Adrenal gland (tissue), 5 donors: ENCODE measurements around the gene RSF1.

ENCODE experiments used
- POLR2A ChIP-seq, 2 donors: fragments of 450-650 bp; IDR thresholded peaks; one replicate each; pipeline ENCODE4 v1.6.1; 2017; ENCODE audit warnings: antibody characterized with exemption in 2 of 2, mild to moderate bottlenecking in 2 of 2, moderate library complexity in 1 of 2
- TF ChIP-seq, protein P1 (sequence below), 6 experiments: fragments of 450-650 bp in 4 of 6; fragments of 200-600 bp in 2 of 6; sonication (generic) in 1 of 6; IDR thresholded peaks; 1 replicate in 5 of 6; 2 replicates in 1 of 6; pipeline versions ENCODE4 v1.5.1 to v1.8.0; 2016 to 2021; ENCODE audit warnings: antibody characterized with exemption in 6 of 6, mild to moderate bottlenecking in 2 of 6, moderate library complexity in 1 of 6
- donor health status: DM: no; HTN: no; CAD: no.

DNA sequence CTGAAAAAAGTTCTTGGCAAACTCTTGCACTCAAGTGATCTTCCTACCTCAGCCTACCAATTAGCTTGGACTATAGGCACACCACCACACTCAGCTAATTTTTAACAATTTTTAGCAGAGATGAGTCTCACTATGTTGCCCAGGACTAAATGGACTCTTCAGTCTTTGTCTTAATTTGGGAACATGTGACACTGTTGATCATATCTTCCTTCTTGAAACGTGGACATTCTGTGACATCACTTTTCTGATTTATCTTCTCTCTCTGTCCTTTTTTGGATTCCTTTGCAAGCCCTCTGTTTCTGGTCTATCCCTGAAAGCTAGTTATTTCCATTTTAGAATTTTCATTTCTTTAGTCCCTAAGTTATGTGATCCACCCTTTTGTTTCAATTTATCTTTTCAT is 42.0 kb downstream of the RSF1 start:
- TF ChIP-seq, protein P1, sequence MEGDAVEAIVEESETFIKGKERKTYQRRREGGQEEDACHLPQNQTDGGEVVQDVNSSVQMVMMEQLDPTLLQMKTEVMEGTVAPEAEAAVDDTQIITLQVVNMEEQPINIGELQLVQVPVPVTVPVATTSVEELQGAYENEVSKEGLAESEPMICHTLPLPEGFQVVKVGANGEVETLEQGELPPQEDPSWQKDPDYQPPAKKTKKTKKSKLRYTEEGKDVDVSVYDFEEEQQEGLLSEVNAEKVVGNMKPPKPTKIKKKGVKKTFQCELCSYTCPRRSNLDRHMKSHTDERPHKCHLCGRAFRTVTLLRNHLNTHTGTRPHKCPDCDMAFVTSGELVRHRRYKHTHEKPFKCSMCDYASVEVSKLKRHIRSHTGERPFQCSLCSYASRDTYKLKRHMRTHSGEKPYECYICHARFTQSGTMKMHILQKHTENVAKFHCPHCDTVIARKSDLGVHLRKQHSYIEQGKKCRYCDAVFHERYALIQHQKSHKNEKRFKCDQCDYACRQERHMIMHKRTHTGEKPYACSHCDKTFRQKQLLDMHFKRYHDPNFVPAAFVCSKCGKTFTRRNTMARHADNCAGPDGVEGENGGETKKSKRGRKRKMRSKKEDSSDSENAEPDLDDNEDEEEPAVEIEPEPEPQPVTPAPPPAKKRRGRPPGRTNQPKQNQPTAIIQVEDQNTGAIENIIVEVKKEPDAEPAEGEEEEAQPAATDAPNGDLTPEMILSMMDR (IDR thresholded peaks at IDR 0.05) = no peak
- no peak for TF ChIP-seq POLR2A (IDR thresholded peaks at IDR 0.05)
